ENCODE data around the gene MEOX2. TPM values are rescaled to one million over a fixed set of nuclear protein-coding genes. Genes with fewer than 3 reads are reported as not detected.

MEOX2 gene
- polyA plus RNA-seq, 1 donor from 2014 or later: not detected

GRCh38 chr7:15647309-15647708, 39.2 kb downstream of the MEOX2 start:
- Histone ChIP-seq H3K4me3 (ENCODE audit: low read length) (no peak overlapping the region), H3K4me2 (ENCODE audit: low read length) (no peak overlapping the region), H3K27me3 (ENCODE audit: insufficient read depth, low read depth, low read length) (no peaks in the 10 kb centered on the region), H4K20me1 (ENCODE audit: insufficient read depth) (no peaks in the 10 kb centered on the region), H3K9me3 (ENCODE audit: low read length) (no peaks in the 10 kb centered on the region), H3K9me2 (ENCODE audit: insufficient read depth, low read length) (no peaks in the 10 kb centered on the region), H3F3A (ENCODE audit: insufficient read depth, low read length, poor library complexity, severe bottlenecking) (no peaks in the 10 kb centered on the region), H3K9ac (ENCODE audit: low read length) (no peak overlapping the region), H3K27ac (ENCODE audit: low read length) (no peak overlapping the region), H3K36me3 (ENCODE audit: insufficient read depth, low read length) (no peaks in the 10 kb centered on the region), H2AFZ (ENCODE audit: low read depth, low read length) (no peak overlapping the region), H3K79me2 (replicated peaks; ENCODE audit: insufficient read depth, low read length) (no peaks in the 10 kb centered on the region)
- TF ChIP-seq RAD21 (conservative IDR thresholded peaks at IDR 0.05) (no peak), SMC3 (conservative IDR thresholded peaks at IDR 0.05; ENCODE audit: poor library complexity) (no peak), CTCF (IDR thresholded peaks at IDR 0.05; ENCODE audit: poor library complexity, severe bottlenecking) (no peak), MXI1 (conservative IDR thresholded peaks at IDR 0.05; ENCODE audit: poor library complexity, severe bottlenecking) (no peak), EZH2 (IDR thresholded peaks at IDR 0.05; ENCODE audit: borderline replicate concordance, insufficient read depth, low read length, poor library complexity, severe bottlenecking) (no peak), REST (IDR thresholded peaks at IDR 0.05; ENCODE audit: borderline replicate concordance) (no peak), POLR2AphosphoS5 (IDR thresholded peaks at IDR 0.05) (no peak), TAF1 (IDR thresholded peaks at IDR 0.05; ENCODE audit: low read depth) (no peak), EP300 (conservative IDR thresholded peaks at IDR 0.05; ENCODE audit: poor library complexity, severe bottlenecking) (no peak)

- no peaks in the 10 kb centered on the region for H3K9me3 ChIP-seq (ENCODE audit: low read length)
- no peaks in the 10 kb centered on the region for H4K20me1 ChIP-seq (ENCODE audit: insufficient read depth)
- no peaks in the 10 kb centered on the region for H3K79me2 ChIP-seq (replicated peaks; ENCODE audit: insufficient read depth, low read length)
- H2AFZ ChIP-seq (ENCODE audit: low read depth, low read length): no peak overlapping the region
- no peaks in the 10 kb centered on the region for H3K9me2 ChIP-seq (ENCODE audit: insufficient read depth, low read length)
- no peak for TF ChIP-seq TAF1 (IDR thresholded peaks at IDR 0.05; ENCODE audit: low read depth)
- no peak for TF ChIP-seq CTCF (IDR thresholded peaks at IDR 0.05; ENCODE audit: poor library complexity, severe bottlenecking)
- TF ChIP-seq MXI1 (conservative IDR thresholded peaks at IDR 0.05; ENCODE audit: poor library complexity, severe bottlenecking): no peak
- no peak for TF ChIP-seq POLR2AphosphoS5 (IDR thresholded peaks at IDR 0.05)
- H3K4me2 ChIP-seq (ENCODE audit: low read length): no peak overlapping the region
- no peak overlapping the region for H3K9ac ChIP-seq (ENCODE audit: low read length)
- H3F3A ChIP-seq (ENCODE audit: insufficient read depth, low read length, poor library complexity, severe bottlenecking): no peaks in the 10 kb centered on the region
- no peak overlapping the region for H3K27ac ChIP-seq (ENCODE audit: low read length)
- no peaks in the 10 kb centered on the region for H3K27me3 ChIP-seq (ENCODE audit: insufficient read depth, low read depth, low read length)
- H3K36me3 ChIP-seq (ENCODE audit: insufficient read depth, low read length): no peaks in the 10 kb centered on the region
- H3K4me3 ChIP-seq (ENCODE audit: low read length): no peak overlapping the region
Observed at GRCh38 chr7:15643000-15643705, 43.3 kb downstream of the MEOX2 start.

Data from neural cell (in vitro differentiated cells).